MCF 10A (cell line): Measurements from ENCODE around the gene FGF6. TPM values are rescaled to one million over a fixed set of nuclear protein-coding genes. Genes with fewer than 3 reads are reported as not detected.

ENCODE experiments used
- BruUV-seq: library from RNA; stranded (reverse); fragments of 400-500 nt; replicated peaks from 2 replicates; lab custom pipeline; 2021; lab: Mats Ljungman, UMichigan
- CTCF ChIA-PET: fragments of 300-600 bp; sonication (Branson Sonifier 250); formaldehyde crosslinking; extraction: SDS; loops from one replicate; lab custom pipeline; 2021; ENCODE audit warnings: antibody characterized with exemption, inconsistent platforms; lab: Yijun Ruan, JAX
- POLR2A ChIA-PET: fragments of 300-600, 350-650 bp; sonication (Branson Sonifier 250); formaldehyde crosslinking; extraction: SDS; loops from one replicate; lab custom pipeline; 2020; ENCODE audit warnings: antibody characterized with exemption, inconsistent platforms; lab: Yijun Ruan, JAX
- DNase-seq: peaks from one replicate; pipeline ENCODE4 v3.0.0-alpha.2; 2018; ENCODE audit not compliant: unreplicated experiment
- H3K27ac Mint-ChIP-seq: one replicate; pipeline ENCODE4 v1.8.0; 2022; ENCODE audit warnings: mild to moderate bottlenecking, low read depth, mixed read lengths; ENCODE audit not compliant: unreplicated experiment
- H3K27me3 Mint-ChIP-seq: one replicate; pipeline ENCODE4 v1.8.0; 2022; ENCODE audit warnings: mixed read lengths; ENCODE audit not compliant: insufficient read depth, unreplicated experiment
- H3K36me3 Mint-ChIP-seq: one replicate; pipeline ENCODE4 v1.8.0; 2022; ENCODE audit warnings: mild to moderate bottlenecking, moderate library complexity, mixed read lengths; ENCODE audit not compliant: insufficient read depth, unreplicated experiment
- H3K4me1 Mint-ChIP-seq: one replicate; pipeline ENCODE4 v1.8.0; 2022; ENCODE audit warnings: mixed read lengths; ENCODE audit not compliant: insufficient read depth, unreplicated experiment
- H3K4me3 Mint-ChIP-seq: one replicate; pipeline ENCODE4 v1.8.0; 2022; ENCODE audit warnings: mild to moderate bottlenecking, moderate library complexity, mixed read lengths; ENCODE audit not compliant: unreplicated experiment
- H3K9me3 Mint-ChIP-seq: one replicate; pipeline ENCODE4 v1.8.0; 2022; ENCODE audit warnings: mixed read lengths; ENCODE audit not compliant: unreplicated experiment
- intact Hi-C: fragments of 100-400 bp; cut with micrococcal nuclease; formaldehyde crosslinking; loops from 2 replicates; pipeline ENCODE4 v1.14.1; 2022
- total RNA-seq: library from RNA; stranded (reverse); gene quantifications from 2 replicates; pipeline ENCODE4 v1.2.3, GENCODE V29; 2022
- TF ChIP-seq, protein P1 (sequence below): fragments of 200-600 bp; IDR thresholded peaks from one replicate; pipeline ENCODE4 v1.8.0; 2022; ENCODE audit warnings: antibody characterized with exemption, mild to moderate bottlenecking; ENCODE audit not compliant: unreplicated experiment

The FGF6 gene
- total RNA-seq, 1 experiment from 2014 or later = not detected

DNA sequence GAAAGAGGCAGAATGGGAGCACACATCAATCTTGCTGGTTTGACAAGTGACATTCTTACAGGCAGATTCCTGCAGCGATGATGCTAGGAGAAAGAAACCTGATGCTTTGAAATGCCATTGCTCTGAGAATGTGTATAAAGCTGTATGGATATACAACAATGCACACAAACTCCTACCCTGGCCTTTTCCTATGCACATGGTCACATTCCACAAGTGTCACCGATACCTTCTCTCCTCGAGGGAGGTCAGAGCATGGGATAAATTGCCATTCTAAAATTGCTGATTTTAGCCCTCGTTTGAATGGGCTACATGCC lies 11.9 kb downstream of the FGF6 start:
- no peaks in the 10 kb centered on the region for H3K36me3 Mint-ChIP-seq
- no peaks in the 10 kb centered on the region for H3K9me3 Mint-ChIP-seq
- H3K4me1 Mint-ChIP-seq = no peaks in the 10 kb centered on the region
- intact Hi-C loops = no loop called here
- TF ChIP-seq, protein P1, sequence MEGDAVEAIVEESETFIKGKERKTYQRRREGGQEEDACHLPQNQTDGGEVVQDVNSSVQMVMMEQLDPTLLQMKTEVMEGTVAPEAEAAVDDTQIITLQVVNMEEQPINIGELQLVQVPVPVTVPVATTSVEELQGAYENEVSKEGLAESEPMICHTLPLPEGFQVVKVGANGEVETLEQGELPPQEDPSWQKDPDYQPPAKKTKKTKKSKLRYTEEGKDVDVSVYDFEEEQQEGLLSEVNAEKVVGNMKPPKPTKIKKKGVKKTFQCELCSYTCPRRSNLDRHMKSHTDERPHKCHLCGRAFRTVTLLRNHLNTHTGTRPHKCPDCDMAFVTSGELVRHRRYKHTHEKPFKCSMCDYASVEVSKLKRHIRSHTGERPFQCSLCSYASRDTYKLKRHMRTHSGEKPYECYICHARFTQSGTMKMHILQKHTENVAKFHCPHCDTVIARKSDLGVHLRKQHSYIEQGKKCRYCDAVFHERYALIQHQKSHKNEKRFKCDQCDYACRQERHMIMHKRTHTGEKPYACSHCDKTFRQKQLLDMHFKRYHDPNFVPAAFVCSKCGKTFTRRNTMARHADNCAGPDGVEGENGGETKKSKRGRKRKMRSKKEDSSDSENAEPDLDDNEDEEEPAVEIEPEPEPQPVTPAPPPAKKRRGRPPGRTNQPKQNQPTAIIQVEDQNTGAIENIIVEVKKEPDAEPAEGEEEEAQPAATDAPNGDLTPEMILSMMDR = no peak
- no peak overlapping the region for H3K4me3 Mint-ChIP-seq
- CTCF ChIA-PET = no interaction called here
- H3K27ac Mint-ChIP-seq = no peak overlapping the region
- DNase-seq = no peak
- peaks cover 19% of the 10 kb centered on the region for H3K27me3 Mint-ChIP-seq
- no TSS peak for BruUV-seq
- POLR2A ChIA-PET = no interaction called here

GRCh38 chr12:4432878-4433744 lies 12.5 kb downstream of the FGF6 start:
- Mint-ChIP-seq H3K27ac (no peak overlapping the region), H3K9me3 (no peaks in the 10 kb centered on the region), H3K4me3 (no peak overlapping the region), H3K4me1 (no peaks in the 10 kb centered on the region), H3K27me3 (peaks cover 15% of the 10 kb centered on the region), H3K36me3 (no peaks in the 10 kb centered on the region)
- ChIA-PET POLR2A (no interaction called here), CTCF (interaction anchor here (3.4 kb wide), 1 partner anchor 13 kb away, joined by 13 read pairs; no protein-coding TSS in a partner anchor)
- intact Hi-C loops = no loop called here
- no peak for DNase-seq
- BruUV-seq = no TSS peak
- TF ChIP-seq, protein P1 = no peak

DNA sequence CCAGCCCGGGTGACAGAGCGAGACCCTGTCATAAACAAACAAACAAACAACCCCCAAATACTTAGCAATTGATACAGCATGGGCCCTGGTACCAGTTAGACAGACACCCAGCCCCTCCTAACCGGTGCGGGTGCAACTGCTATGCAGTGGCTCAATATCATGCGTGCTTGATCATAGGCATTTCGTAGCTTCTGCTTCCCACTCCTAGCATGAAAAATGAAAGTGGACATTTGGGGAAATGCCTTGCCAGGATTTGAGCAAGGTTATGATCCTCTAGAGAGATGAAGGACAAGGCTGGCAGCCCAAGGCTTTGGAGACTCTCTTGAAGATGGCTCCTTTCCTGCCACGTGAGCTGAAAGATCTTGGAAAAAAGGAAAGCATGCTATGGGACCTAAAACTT lies 13.7 kb downstream of the FGF6 start:
- no peak for DNase-seq
- ChIA-PET CTCF (interaction anchor here (1.1 to 3.4 kb wide), 4 partner anchors 10 to 95 kb away, joined by 3 to 13 read pairs (median 5); no protein-coding TSS in a partner anchor), POLR2A (interaction anchor here (0.8 kb wide), 1 partner anchor 15 kb away, joined by 3 read pairs; no protein-coding TSS in a partner anchor)
- no TSS peak for BruUV-seq
- Mint-ChIP-seq H3K36me3 (no peaks in the 10 kb centered on the region), H3K27me3 (peaks cover 15% of the 10 kb centered on the region), H3K4me1 (no peaks in the 10 kb centered on the region), H3K27ac (no peak overlapping the region), H3K9me3 (no peaks in the 10 kb centered on the region), H3K4me3 (no peak overlapping the region)
- intact Hi-C loops = no loop called here
- TF ChIP-seq, protein P1 = no peak

DNA sequence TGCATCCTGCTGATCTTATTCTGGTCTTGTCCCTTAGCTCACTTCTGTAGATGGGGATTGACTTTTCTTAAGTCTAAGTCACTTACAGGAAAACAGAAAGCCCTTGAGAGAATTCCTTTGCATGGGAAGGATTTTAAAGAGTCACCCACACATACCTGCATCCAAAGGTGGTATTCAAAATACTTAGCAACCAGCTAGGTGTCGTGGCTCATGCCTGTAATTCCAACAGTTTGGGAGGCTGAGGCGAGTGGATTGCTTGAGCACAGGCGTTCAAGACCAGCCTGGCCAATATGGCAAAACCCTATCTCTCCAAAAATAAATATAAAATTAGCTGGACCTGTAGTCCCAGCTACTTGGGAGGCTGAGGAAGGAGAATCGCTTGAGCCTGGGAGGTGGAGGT lies 14.2 kb downstream of the FGF6 start:
- Mint-ChIP-seq H3K27me3 (peaks cover 15% of the 10 kb centered on the region), H3K4me1 (no peaks in the 10 kb centered on the region), H3K4me3 (no peak overlapping the region), H3K27ac (no peak overlapping the region), H3K36me3 (no peaks in the 10 kb centered on the region), H3K9me3 (no peaks in the 10 kb centered on the region)
- ChIA-PET CTCF (interaction anchor here (1.1 to 3.4 kb wide), 4 partner anchors 10 to 95 kb away, joined by 3 to 13 read pairs (median 5); no protein-coding TSS in a partner anchor), POLR2A (interaction anchor here (0.8 kb wide), 1 partner anchor 16 kb away, joined by 3 read pairs; no protein-coding TSS in a partner anchor)
- BruUV-seq = no TSS peak
- intact Hi-C loops = no loop called here
- no peak for DNase-seq
- TF ChIP-seq, protein P1 = no peak
